Left lung (tissue), 10 donors: Measurements from ENCODE around the gene AP3S1. TPM values are rescaled to one million over a fixed set of nuclear protein-coding genes. Genes with fewer than 3 reads are reported as not detected.

Experiments used
- ATAC-seq: fragments of 200-7000 bp; cut with Tn5 transposase; one replicate; pipeline ENCODE4 v1.9.1; 2020; ENCODE audit warnings: moderate library complexity
- DNase-seq, 4 donors: peaks; one replicate each; pipeline ENCODE4 v3.0.0-alpha.2; 2013 to 2020
- H3K27ac ChIP-seq, 2 donors: fragments of 200-600 bp; sonication (generic) in 1 of 2; one replicate each; pipeline versions ENCODE4 v1.5.0 to v1.8.0; 2020 to 2021
- H3K27me3 ChIP-seq, 2 donors: fragments of 200-600 bp; sonication (generic) in 1 of 2; one replicate each; pipeline versions ENCODE4 v1.5.0 to v1.8.0; 2020 to 2021
- H3K36me3 ChIP-seq, 2 donors: fragments of 200-600 bp; sonication (generic) in 1 of 2; one replicate each; pipeline versions ENCODE4 v1.5.0 to v1.8.0; 2020 to 2021
- H3K4me1 ChIP-seq, 2 donors: fragments of 200-600 bp; one replicate each; pipeline ENCODE4 v1.8.0; 2021
- H3K4me3 ChIP-seq, 2 donors: fragments of 200-600 bp; sonication (generic) in 1 of 2; one replicate each; pipeline versions ENCODE4 v1.5.0 to v1.8.0; 2020 to 2021; ENCODE audit warnings: mild to moderate bottlenecking in 1 of 2
- H3K9me3 ChIP-seq, 2 donors: fragments of 200-600 bp; sonication (generic) in 1 of 2; one replicate each; pipeline versions ENCODE4 v1.5.0 to v1.8.0; 2020 to 2021
- intact Hi-C, 2 donors: fragments of 100-400 bp; cut with DNase I; formaldehyde crosslinking; loops; one replicate each; pipeline versions ENCODE4 v1.11.2 to v1.14.2; 2022
- polyA plus RNA-seq, 6 donors: library from polyadenylated mRNA; unstranded; fragments of 120-200 nt; gene quantifications; one replicate each; pipeline ENCODE4 v1.2.1, GENCODE V29; 2013; ENCODE audit not compliant: insufficient read length in 6 of 6
- total RNA-seq, 2 donors: library from RNA; stranded (reverse); fragmentation: NEBNext Ultra II Directional; extraction: Animal tissue kit (Norgen Biotek cat#: 25700); gene quantifications; one replicate each; pipeline ENCODE4 v1.2.1, GENCODE V29; 2021
- TF ChIP-seq, protein P1 (sequence below), 2 donors: fragments of 200-600 bp; sonication (generic) in 1 of 2; IDR thresholded peaks; one replicate each; pipeline versions ENCODE4 v1.5.0 to v1.8.0; 2021; ENCODE audit warnings: antibody characterized with exemption in 2 of 2
- donor health status: DM: no; HTN: yes; CAD: no.
- donor health status: DM: no; HTN: no; CAD: no.

AP3S1 gene
- total and polyA plus RNA-seq, 8 donors: 77.1 to 149 (median 132) TPM

DNA sequence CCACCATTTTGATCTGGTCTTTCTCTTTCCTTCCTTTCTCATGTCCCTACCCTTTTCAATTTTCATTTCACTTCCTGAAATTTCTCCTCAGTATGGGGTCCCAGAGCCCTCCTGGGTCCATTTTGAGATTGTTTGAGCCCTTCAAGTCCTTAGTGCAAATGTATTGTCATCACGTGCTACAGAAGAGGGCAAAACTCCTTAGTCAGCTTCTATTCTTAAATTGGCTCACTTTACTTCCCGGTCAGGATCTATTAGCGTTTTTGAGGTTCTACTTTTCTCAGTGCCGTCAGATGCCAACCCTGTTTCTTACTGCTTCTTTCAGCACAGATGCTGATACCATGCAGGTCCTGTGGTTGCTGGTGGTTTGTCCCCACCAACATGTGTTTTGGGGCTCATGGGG lies 6.3 kb upstream of the AP3S1 start:
- H3K36me3 ChIP-seq: peaks cover 0 to 60% of the 10 kb centered on the region in 2 donors
- H3K4me1 ChIP-seq: peaks cover 20 to 28% of the 10 kb centered on the region in 2 donors
- H3K27ac ChIP-seq: no peak overlapping the region
- no peaks in the 10 kb centered on the region for H3K27me3 ChIP-seq
- DNase-seq: no peak
- ATAC-seq: no peak
- TF ChIP-seq, protein P1, sequence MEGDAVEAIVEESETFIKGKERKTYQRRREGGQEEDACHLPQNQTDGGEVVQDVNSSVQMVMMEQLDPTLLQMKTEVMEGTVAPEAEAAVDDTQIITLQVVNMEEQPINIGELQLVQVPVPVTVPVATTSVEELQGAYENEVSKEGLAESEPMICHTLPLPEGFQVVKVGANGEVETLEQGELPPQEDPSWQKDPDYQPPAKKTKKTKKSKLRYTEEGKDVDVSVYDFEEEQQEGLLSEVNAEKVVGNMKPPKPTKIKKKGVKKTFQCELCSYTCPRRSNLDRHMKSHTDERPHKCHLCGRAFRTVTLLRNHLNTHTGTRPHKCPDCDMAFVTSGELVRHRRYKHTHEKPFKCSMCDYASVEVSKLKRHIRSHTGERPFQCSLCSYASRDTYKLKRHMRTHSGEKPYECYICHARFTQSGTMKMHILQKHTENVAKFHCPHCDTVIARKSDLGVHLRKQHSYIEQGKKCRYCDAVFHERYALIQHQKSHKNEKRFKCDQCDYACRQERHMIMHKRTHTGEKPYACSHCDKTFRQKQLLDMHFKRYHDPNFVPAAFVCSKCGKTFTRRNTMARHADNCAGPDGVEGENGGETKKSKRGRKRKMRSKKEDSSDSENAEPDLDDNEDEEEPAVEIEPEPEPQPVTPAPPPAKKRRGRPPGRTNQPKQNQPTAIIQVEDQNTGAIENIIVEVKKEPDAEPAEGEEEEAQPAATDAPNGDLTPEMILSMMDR (IDR thresholded peaks at IDR 0.05): no peak
- no peak overlapping the region for H3K4me3 ChIP-seq
- intact Hi-C loops: no loop called here
- H3K9me3 ChIP-seq: no peaks in the 10 kb centered on the region

DNA sequence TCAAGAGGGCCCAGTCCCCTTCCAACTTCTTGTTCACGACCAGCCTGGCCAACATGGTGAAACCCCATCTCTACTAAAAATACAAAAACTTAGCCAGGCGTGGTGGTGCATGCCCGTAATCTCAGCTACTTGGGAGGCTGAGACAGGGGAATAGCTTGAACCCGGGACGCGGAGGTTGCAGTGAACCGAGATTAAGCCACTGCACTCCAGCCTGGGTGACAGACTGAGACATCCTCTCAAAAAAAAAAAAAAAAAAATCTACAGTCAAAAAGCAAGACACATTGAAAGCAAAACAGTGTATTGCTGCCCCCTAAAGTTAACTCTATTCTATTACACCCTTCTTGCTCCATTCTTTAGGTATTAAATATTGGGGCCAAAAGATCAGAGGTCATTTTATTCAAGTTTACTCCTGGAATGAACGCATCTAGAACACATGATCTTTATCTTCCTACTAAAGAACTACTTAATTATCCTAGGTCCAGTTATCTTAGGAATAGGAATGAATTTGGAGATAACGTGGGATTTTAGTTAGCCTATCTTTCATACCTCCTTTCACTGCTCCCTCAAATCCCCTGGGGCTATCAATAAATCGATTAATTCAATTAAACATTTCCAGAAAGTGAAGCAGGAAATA lies 2.7 kb upstream of the AP3S1 start:
- TF ChIP-seq, protein P1 (IDR thresholded peaks at IDR 0.05): peak; percentile 44 to 51
- H3K27me3 ChIP-seq: no peaks in the 10 kb centered on the region
- peaks cover 0 to 35% of the 10 kb centered on the region in 2 donors for H3K36me3 ChIP-seq
- peaks cover 33 to 46% of the 10 kb centered on the region in 2 donors for H3K4me1 ChIP-seq
- intact Hi-C loops: no loop called here
- H3K9me3 ChIP-seq: no peaks in the 10 kb centered on the region
- peak overlapping the region in 1 of 2 donors; percentile 96 for H3K4me3 ChIP-seq
- DNase-seq (peak in 1 of 4 donors; percentile 61), ATAC-seq (peak; percentile 8)
- H3K27ac ChIP-seq: no peak overlapping the region

DNA sequence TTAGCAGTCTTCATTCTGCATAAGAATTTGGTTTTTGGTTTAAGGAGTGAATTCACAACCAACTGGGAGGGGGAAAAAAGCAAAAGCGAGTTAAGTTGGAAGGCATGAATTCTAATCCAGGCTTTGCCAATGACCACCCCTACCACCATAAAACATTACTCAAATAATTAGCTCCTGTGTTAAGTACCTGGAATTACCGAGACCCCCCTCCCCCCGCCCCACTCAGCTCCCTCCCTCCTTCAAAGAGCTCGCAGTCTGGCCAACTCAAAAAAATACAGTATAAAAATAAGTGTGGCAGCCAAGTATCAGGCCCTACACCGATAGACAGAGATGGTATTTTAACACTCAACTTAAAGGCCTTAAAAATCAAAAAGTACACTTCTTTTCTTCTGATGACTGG lies 862 bp upstream of the AP3S1 start:
- intact Hi-C loops: no loop called here
- TF ChIP-seq, protein P1 (IDR thresholded peaks at IDR 0.05): no peak

DNA sequence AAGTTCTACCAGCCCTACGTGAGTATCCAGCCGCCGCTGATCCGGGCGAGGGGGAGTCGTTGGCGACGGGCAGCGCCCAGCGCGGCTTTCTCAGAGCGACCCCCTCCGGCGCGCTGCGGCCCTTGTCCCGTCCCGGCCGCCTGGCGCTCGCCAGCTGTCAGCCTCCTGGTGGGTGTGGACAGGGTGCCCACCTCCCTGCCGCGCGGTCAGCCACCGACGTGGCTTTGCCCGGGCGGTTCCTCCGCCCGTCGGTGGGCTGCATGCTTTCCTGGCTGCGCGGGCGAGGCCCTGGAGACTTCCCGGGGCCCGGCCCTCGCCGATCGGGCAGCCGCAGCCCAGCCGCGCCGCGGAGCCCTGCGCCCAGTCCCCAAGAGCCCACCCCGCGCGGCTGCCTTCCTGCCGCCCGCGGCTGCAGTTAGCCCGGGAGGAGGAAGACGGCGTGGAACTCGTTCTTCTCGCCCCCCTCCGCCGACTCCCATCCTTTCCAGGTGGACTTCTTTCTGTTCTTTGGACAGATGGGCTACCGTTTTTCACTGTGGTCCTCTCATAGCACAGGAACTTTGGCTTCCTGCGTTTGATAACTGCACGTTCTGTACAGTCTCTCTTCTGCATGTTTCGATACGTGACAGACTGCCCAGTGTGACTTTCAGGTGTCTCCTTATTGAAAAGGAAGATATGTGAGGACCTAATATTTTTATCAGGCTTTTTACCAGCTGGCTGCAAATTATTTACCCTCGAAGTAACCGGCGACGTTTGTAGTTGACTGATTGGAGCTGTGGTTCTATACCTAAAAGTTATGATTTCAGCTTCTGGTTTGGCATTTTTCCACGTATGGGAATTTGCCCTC lies 577 bp downstream of the AP3S1 start:
- DNase-seq (peak in 2 of 4 donors; percentile 83 to 84), ATAC-seq (peak; percentile 65)
- Histone ChIP-seq H3K9me3 (no peaks in the 10 kb centered on the region), H3K4me3 (peak overlapping the region; percentile 87 to 96), H3K36me3 (peaks cover 0 to 3% of the 10 kb centered on the region in 2 donors), H3K27me3 (no peaks in the 10 kb centered on the region), H3K4me1 (peaks cover 38 to 61% of the 10 kb centered on the region in 2 donors), H3K27ac (peak overlapping the region; percentile 90 to 94)
- TF ChIP-seq, protein P1 (IDR thresholded peaks at IDR 0.05): peak in 1 of 2 donors; percentile 9
- intact Hi-C loops: no loop called here

More for the DNA sequence above, 862 bp upstream of the AP3S1 start:
- H3K36me3 ChIP-seq: peaks cover 0 to 18% of the 10 kb centered on the region in 2 donors
- peak overlapping the region; percentile 90 to 94 for H3K27ac ChIP-seq
- no peaks in the 10 kb centered on the region for H3K9me3 ChIP-seq
- no peaks in the 10 kb centered on the region for H3K27me3 ChIP-seq
- DNase-seq (no peak), ATAC-seq (no peak)
- H3K4me1 ChIP-seq: peaks cover 38 to 61% of the 10 kb centered on the region in 2 donors
- peak overlapping the region; percentile 87 to 96 for H3K4me3 ChIP-seq

DNA sequence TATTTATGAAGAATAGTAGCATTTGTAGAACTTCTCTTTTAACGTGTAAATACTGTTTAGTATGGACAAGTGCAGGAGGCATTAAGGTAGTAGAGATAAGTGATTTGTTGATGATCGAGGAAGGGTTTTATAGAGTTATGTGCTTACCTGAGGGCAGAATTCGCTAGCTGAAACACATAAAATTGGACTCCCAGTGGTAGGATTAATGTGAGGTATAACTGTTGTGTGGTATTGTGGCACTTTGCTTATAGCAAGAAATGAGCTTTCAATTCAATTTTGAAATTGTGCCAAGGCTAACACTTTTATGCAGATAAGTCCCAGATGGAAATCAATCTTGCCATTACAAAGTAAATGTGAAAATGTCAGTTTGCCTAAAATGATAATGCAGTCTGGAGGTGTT lies 1.2 kb downstream of the AP3S1 start:
- DNase-seq: no peak
- intact Hi-C loops: no loop called here
- no peak overlapping the region for H3K27ac ChIP-seq

More for the DNA sequence above, 1.2 kb downstream of the AP3S1 start:
- Histone ChIP-seq H3K36me3 (no peaks in the 10 kb centered on the region), H3K4me1 (peaks cover 38 to 58% of the 10 kb centered on the region in 2 donors), H3K4me3 (peak overlapping the region; percentile 87 to 96), H3K27me3 (no peaks in the 10 kb centered on the region), H3K9me3 (no peaks in the 10 kb centered on the region)
- ATAC-seq: no peak
- TF ChIP-seq, protein P1 (IDR thresholded peaks at IDR 0.05): no peak
